Keratinocyte (primary cell): Measurements from ENCODE around the gene PSMD12. TPM values are rescaled to one million over a fixed set of nuclear protein-coding genes. Genes with fewer than 3 reads are reported as not detected.

Source experiments
- DNase-seq: peaks from one replicate; pipeline ENCODE4 v3.0.0-alpha.2; 2011; ENCODE audit warnings: low read depth, missing footprints, low spot score
- FAIRE-seq: peaks from 2 replicates; lab custom pipeline; 2011; peaks lifted over from hg19 to GRCh38; lab: Jason Lieb, UNC
- H2AFZ ChIP-seq: 2 replicates; pipeline ENCODE4 v1.6.0; 2012; ENCODE audit warnings: low read length, control low read depth, inconsistent platforms; ENCODE audit not compliant: control insufficient read depth
- H3K27ac ChIP-seq: 2 replicates; pipeline ENCODE4 v1.5.1; 2011; ENCODE audit warnings: low read length; ENCODE audit not compliant: control insufficient read depth, insufficient read depth
- H3K27me3 ChIP-seq: 3 replicates; pipeline ENCODE4 v1.6.0; 2011; ENCODE audit warnings: low read length; ENCODE audit not compliant: control insufficient read depth, insufficient read depth; ENCODE audit errors: extremely low read depth
- H3K36me3 ChIP-seq, 2 experiments: 2 replicates in 1 of 2; 3 replicates in 1 of 2; pipeline ENCODE4 v1.5.1; 2011; ENCODE audit warnings: low read length in 2 of 2, mild to moderate bottlenecking in 1 of 2; ENCODE audit not compliant: control insufficient read depth in 2 of 2, insufficient read depth in 2 of 2; ENCODE audit errors: extremely low read depth in 1 of 2
- H3K4me1 ChIP-seq: 3 replicates; pipeline ENCODE4 v1.5.1; 2011; ENCODE audit warnings: low read length; ENCODE audit not compliant: control insufficient read depth, insufficient read depth; ENCODE audit errors: extremely low read depth
- H3K4me2 ChIP-seq: 3 replicates; pipeline ENCODE4 v1.6.0; 2011; ENCODE audit warnings: low read depth, low read length; ENCODE audit not compliant: control insufficient read depth, insufficient read depth; ENCODE audit errors: extremely low read depth
- H3K4me3 ChIP-seq, 3 experiments: fragments of 200-600 bp in 1 of 3; sonication (generic) in 1 of 3; 2 replicates in 2 of 3; 3 replicates in 1 of 3; pipeline ENCODE4 v1.5.1; 2011 to 2016; ENCODE audit warnings: low read length in 3 of 3, mild to moderate bottlenecking in 3 of 3, control low read depth in 2 of 3, inconsistent platforms in 1 of 3, low read depth in 1 of 3, mixed read lengths in 1 of 3, mixed run types in 1 of 3, moderate library complexity in 1 of 3; ENCODE audit not compliant: control insufficient read depth in 2 of 3, insufficient read depth in 2 of 3; ENCODE audit errors: extremely low read depth in 1 of 3
- H3K79me2 ChIP-seq: 2 replicates; pipeline ENCODE4 v1.6.0; 2012; ENCODE audit warnings: low read length; ENCODE audit not compliant: control insufficient read depth, insufficient read depth
- H3K9ac ChIP-seq: 3 replicates; pipeline ENCODE4 v1.6.0; 2011; ENCODE audit warnings: low read length; ENCODE audit not compliant: control insufficient read depth, insufficient read depth; ENCODE audit errors: extremely low read depth
- H3K9me1 ChIP-seq: 3 replicates; pipeline ENCODE4 v1.6.0; 2011; ENCODE audit warnings: low read length; ENCODE audit not compliant: control insufficient read depth, insufficient read depth; ENCODE audit errors: extremely low read depth
- H3K9me3 ChIP-seq: 2 replicates; pipeline ENCODE4 v1.5.1; 2012; ENCODE audit warnings: low read depth, low read length; ENCODE audit not compliant: control insufficient read depth
- H4K20me1 ChIP-seq: 3 replicates; pipeline ENCODE4 v1.6.0; 2011; ENCODE audit warnings: low read length; ENCODE audit not compliant: control insufficient read depth, insufficient read depth; ENCODE audit errors: extremely low read depth
- CTCF ChIP-seq, 3 experiments: IDR thresholded peaks in 1 of 3; conservative IDR thresholded peaks in 1 of 3; optimal IDR thresholded peaks in 1 of 3; 2 replicates in 2 of 3; 3 replicates in 1 of 3; pipeline versions ENCODE3 to v1.5.1; 2011; ENCODE audit warnings: low read length in 3 of 3, mild to moderate bottlenecking in 3 of 3, moderate library complexity in 2 of 3, control low read depth in 1 of 3, inconsistent platforms in 1 of 3; ENCODE audit not compliant: insufficient read depth in 2 of 3; ENCODE audit errors: extremely low read depth in 1 of 3
- EZH2 ChIP-seq: IDR thresholded peaks from one replicate; pipeline ENCODE4 v1.6.1; 2012; ENCODE audit warnings: inconsistent platforms, mild to moderate bottlenecking, low read length, moderate library complexity
- dilution Hi-C: fragments of 300-500 bp; cut with MboI; formaldehyde crosslinking; loops from one replicate; pipeline ENCODE4 v1.7.0; 2020; ENCODE audit warnings: low sequenced_read_pairs; ENCODE audit not compliant: extremely low pct_ligation_motif_present
- polyA plus RNA-seq, 5 experiments: library from polyadenylated mRNA; depleted of rRNA in 3 of 5; stranded (reverse) in 3 of 5; stranded (forward) in 1 of 5; unstranded in 1 of 5; fragments of >200 nt; gene quantifications; 1 replicate in 1 of 5; 2 replicates in 3 of 5; 3 replicates in 1 of 5; pipeline versions ENCODE4 v1.2.1 to v1.2.3, GENCODE V29; 2011 to 2012; ENCODE audit warnings: missing spikeins in 2 of 5, low read depth in 1 of 5, low replicate concordance in 1 of 5

The PSMD12 gene
- polyA plus RNA-seq, 1 donor (not counting 4 experiments of a cell fraction or from before 2014, with no cell fraction given), result 68.4 TPM

GRCh38 chr17:67359960-67360791, 6.2 kb downstream of the PSMD12 start:
- DNase-seq (no peak), FAIRE-seq (peak; percentile 26)
- Histone ChIP-seq H3K9me1 (peaks cover 4% of the 10 kb centered on the region), H3K36me3 (peaks cover 4 to 19% of the 10 kb centered on the region in 2 experiments), H4K20me1 (peaks cover 20% of the 10 kb centered on the region), H3K9me3 (no peaks in the 10 kb centered on the region), H2AFZ (no peak overlapping the region), H3K4me3 (no peak overlapping the region), H3K27ac (peak overlapping the region; percentile 45), H3K9ac (no peak overlapping the region), H3K4me1 (peaks cover 22% of the 10 kb centered on the region), H3K27me3 (no peaks in the 10 kb centered on the region), H3K4me2 (peak overlapping the region; percentile 27), H3K79me2 (peaks cover 89% of the 10 kb centered on the region)
- TF ChIP-seq EZH2 (no peak), CTCF (optimal IDR thresholded peaks at IDR 0.05 in 1 of 3, IDR thresholded peaks at IDR 0.05 in 1 of 3, conservative IDR thresholded peaks at IDR 0.05 in 1 of 3; ENCODE audit: extremely low read depth in 1 of 3, insufficient read depth in 2 of 3, low read length in 3 of 3) (peak; percentile 15 to 31 (median 27))
- dilution Hi-C loops, result no loop called here

- H3K4me3 ChIP-seq, result no peak overlapping the region
- TF ChIP-seq CTCF (optimal IDR thresholded peaks at IDR 0.05 in 1 of 3, IDR thresholded peaks at IDR 0.05 in 1 of 3, conservative IDR thresholded peaks at IDR 0.05 in 1 of 3; ENCODE audit: extremely low read depth in 1 of 3, insufficient read depth in 2 of 3, low read length in 3 of 3), result no peak
- TF ChIP-seq EZH2, result no peak
- no peak overlapping the region for H3K9ac ChIP-seq
- H3K4me1 ChIP-seq, result peaks cover 15% of the 10 kb centered on the region
- dilution Hi-C loops, result no loop called here
- FAIRE-seq (no peak), DNase-seq (no peak)
- no peak overlapping the region for H3K27ac ChIP-seq
- no peak overlapping the region for H3K4me2 ChIP-seq
- H3K79me2 ChIP-seq, result peaks cover 78% of the 10 kb centered on the region
- no peaks in the 10 kb centered on the region for H3K9me3 ChIP-seq
- H3K27me3 ChIP-seq, result no peaks in the 10 kb centered on the region
- H3K9me1 ChIP-seq, result peaks cover 4% of the 10 kb centered on the region
- peaks cover 20% of the 10 kb centered on the region for H4K20me1 ChIP-seq
- peaks cover 9 to 27% of the 10 kb centered on the region in 2 experiments for H3K36me3 ChIP-seq
- H2AFZ ChIP-seq, result no peak overlapping the region
Observed at GRCh38 chr17:67358612-67359011, 7.8 kb downstream of the PSMD12 start.
